ENCODE measurements around the gene FN3K.

The FN3K gene

DNA sequence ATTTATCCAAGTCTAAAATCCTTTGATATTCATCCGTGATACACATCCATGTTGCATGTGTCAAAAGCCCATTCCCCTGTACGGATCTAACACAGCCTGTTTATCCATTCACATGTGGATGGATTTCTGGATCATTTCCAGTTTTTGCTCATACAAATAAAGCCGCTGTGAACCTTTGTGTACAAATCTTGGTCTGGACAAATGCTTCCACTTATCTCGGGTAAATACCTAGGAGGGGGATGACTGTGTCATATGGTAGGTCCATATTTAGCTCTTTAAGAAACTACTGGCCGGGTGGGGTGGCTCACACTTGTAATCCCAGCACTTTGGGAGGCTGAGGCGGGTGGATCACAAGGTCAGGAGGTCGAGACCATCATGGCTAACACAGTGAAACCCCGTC lies 10.1 kb downstream of the FN3K start:
- ChIA-PET CTCF (no interaction called here), POLR2A (no interaction called here)
- Histone ChIP-seq H3K4me1 (ENCODE audit: control insufficient read depth, insufficient read depth, low read length) (no peaks in the 10 kb centered on the region), H3K27ac (ENCODE audit: extremely low read depth, low read depth, low read length) (no peak overlapping the region), H3K9me3 (ENCODE audit: control insufficient read depth, insufficient read depth, low read depth, low read length) (no peaks in the 10 kb centered on the region), H3K4me3 (ENCODE audit: low read depth, low read length) (no peak overlapping the region), H3K36me3 (ENCODE audit: control insufficient read depth in 2 of 2, insufficient read depth in 1 of 2, low read length in 2 of 2) (peaks cover 4 to 32% of the 10 kb centered on the region in 2 experiments)
- TF ChIP-seq ZNF10 (tag by site-specific recombination; IDR thresholded peaks at IDR 0.05) (no peak), EGR2 (tag by site-specific recombination; IDR thresholded peaks at IDR 0.05; ENCODE audit: low read depth) (no peak), ZNF391 (tag by site-specific recombination; IDR thresholded peaks at IDR 0.05; ENCODE audit: borderline replicate concordance, low read depth) (no peak), ZNF214 (tag by site-specific recombination; IDR thresholded peaks at IDR 0.05; ENCODE audit: borderline replicate concordance) (no peak), ZNF548 (tag by site-specific recombination; IDR thresholded peaks at IDR 0.05) (no peak), ZNF366 (tag by site-specific recombination; conservative IDR thresholded peaks at IDR 0.05) (no peak)
- TF ChIP-seq, protein P1, sequence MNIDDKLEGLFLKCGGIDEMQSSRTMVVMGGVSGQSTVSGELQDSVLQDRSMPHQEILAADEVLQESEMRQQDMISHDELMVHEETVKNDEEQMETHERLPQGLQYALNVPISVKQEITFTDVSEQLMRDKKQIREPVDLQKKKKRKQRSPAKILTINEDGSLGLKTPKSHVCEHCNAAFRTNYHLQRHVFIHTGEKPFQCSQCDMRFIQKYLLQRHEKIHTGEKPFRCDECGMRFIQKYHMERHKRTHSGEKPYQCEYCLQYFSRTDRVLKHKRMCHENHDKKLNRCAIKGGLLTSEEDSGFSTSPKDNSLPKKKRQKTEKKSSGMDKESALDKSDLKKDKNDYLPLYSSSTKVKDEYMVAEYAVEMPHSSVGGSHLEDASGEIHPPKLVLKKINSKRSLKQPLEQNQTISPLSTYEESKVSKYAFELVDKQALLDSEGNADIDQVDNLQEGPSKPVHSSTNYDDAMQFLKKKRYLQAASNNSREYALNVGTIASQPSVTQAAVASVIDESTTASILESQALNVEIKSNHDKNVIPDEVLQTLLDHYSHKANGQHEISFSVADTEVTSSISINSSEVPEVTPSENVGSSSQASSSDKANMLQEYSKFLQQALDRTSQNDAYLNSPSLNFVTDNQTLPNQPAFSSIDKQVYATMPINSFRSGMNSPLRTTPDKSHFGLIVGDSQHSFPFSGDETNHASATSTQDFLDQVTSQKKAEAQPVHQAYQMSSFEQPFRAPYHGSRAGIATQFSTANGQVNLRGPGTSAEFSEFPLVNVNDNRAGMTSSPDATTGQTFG (tag by site-specific recombination; IDR thresholded peaks at IDR 0.05; ENCODE audit: borderline replicate concordance): no peak
- TF ChIP-seq, protein P2, sequence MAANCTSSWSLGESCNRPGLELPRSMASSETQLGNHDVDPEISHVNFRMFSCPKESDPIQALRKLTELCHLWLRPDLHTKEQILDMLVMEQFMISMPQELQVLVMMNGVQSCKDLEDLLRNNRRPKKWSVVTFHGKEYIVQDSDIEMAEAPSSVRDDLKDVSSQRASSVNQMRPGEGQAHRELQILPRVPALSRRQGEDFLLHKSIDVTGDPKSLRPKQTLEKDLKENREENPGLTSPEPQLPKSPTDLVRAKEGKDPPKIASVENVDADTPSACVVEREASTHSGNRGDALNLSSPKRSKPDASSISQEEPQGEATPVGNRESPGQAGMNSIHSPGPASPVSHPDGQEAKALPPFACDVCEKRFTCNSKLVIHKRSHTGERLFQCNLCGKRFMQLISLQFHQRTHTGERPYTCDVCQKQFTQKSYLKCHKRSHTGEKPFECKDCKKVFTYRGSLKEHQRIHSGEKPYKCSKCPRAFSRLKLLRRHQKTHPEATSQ (tag by site-specific recombination; IDR thresholded peaks at IDR 0.05): no peak

DNA sequence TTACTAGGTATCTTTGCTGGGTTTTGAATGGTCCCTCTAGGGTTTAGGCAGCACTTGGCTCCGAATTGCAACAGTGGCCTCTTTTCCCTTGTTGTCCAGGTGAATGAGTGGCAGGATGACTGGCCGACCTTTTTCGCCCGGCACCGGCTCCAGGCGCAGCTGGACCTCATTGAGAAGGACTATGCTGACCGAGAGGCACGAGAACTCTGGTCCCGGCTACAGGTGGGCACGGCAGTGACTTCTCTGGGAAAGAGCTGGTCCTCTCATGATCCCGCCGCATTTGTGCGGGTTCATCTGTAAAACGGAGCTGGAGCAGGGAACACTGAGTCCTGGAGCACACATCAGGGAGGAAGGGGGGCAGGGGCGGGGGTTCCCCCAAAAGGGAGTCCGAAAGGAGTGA lies 13.3 kb downstream of the FN3K start:
- CTCF ChIA-PET: interaction anchor here (0.7 kb wide), 1 partner anchor 106 kb away, joined by 3 read pairs; no protein-coding TSS in a partner anchor
- POLR2A ChIA-PET: interaction anchor here (0.6 to 1.5 kb wide), 2 partner anchors 17 to 32 kb away, joined by 3 to 4 read pairs; partner anchors contain the start of gene FN3KRP

DNA sequence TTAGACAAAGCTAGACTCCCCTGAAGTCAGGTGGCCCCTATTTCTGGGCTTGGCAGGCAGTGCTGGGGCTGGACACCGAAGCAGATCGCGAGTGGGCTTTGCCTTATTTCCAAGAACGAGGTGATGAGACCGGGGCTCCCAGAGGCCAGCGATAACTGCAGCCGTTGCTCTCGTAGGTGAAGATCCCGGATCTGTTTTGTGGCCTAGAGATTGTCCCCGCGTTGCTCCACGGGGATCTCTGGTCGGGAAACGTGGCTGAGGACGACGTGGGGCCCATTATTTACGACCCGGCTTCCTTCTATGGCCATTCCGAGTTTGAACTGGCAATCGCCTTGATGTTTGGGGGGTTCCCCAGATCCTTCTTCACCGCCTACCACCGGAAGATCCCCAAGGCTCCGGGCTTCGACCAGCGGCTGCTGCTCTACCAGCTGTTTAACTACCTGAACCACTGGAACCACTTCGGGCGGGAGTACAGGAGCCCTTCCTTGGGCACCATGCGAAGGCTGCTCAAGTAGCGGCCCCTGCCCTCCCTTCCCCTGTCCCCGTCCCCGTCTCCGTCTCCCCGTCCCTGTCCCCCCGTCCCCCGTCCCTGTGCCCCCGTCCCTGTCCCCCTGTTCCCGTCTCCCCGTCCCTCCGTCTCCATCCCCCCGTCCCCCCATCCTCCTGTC lies 15.0 kb downstream of the FN3K start:
- ChIA-PET POLR2A (interaction anchor here (0.6 kb wide), 1 partner anchor 136 kb away, joined by 4 read pairs; no protein-coding TSS in a partner anchor), CTCF (no interaction called here)
- TF ChIP-seq SETDB1 (IDR thresholded peaks at IDR 0.05; ENCODE audit: insufficient read length, low read length): peak; percentile 88
- no peak for TF ChIP-seq ZNF777 (tag by site-specific recombination; IDR thresholded peaks at IDR 0.05; ENCODE audit: borderline replicate concordance)
- TF ChIP-seq MZF1 (tag by site-specific recombination; IDR thresholded peaks at IDR 0.05; ENCODE audit: borderline replicate concordance): 0 out of 2 replicates have a peak, but pooled peaks have one; percentile 32
- TF ChIP-seq ZBTB8A (tag by site-specific recombination; IDR thresholded peaks at IDR 0.05): no peak
- TF ChIP-seq, protein P3, sequence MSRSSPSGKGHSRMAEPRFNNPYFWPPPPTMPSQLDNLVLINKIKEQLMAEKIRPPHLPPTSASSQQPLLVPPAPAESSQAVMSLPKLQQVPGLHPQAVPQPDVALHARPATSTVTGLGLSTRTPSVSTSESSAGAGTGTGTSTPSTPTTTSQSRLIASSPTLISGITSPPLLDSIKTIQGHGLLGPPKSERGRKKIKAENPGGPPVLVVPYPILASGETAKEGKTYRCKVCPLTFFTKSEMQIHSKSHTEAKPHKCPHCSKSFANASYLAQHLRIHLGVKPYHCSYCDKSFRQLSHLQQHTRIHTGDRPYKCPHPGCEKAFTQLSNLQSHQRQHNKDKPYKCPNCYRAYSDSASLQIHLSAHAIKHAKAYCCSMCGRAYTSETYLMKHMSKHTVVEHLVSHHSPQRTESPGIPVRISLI (tag by site-specific recombination; IDR thresholded peaks at IDR 0.05): no peak
- Histone ChIP-seq H3K9me3 (ENCODE audit: control insufficient read depth, insufficient read depth, low read depth, low read length) (no peaks in the 10 kb centered on the region), H3K4me1 (ENCODE audit: control insufficient read depth, insufficient read depth, low read length) (peaks cover 6% of the 10 kb centered on the region), H3K36me3 (ENCODE audit: control insufficient read depth in 2 of 2, insufficient read depth in 1 of 2, low read length in 2 of 2) (peaks cover 0 to 4% of the 10 kb centered on the region in 2 experiments), H3K27ac (ENCODE audit: extremely low read depth, low read depth, low read length) (no peak overlapping the region), H3K4me3 (ENCODE audit: low read depth, low read length) (no peak overlapping the region)

More for the DNA sequence above, 13.3 kb downstream of the FN3K start:
- Histone ChIP-seq H3K4me3 (ENCODE audit: low read depth, low read length) (no peak overlapping the region), H3K27ac (ENCODE audit: extremely low read depth, low read depth, low read length) (no peak overlapping the region), H3K9me3 (ENCODE audit: control insufficient read depth, insufficient read depth, low read depth, low read length) (no peaks in the 10 kb centered on the region), H3K36me3 (ENCODE audit: control insufficient read depth in 2 of 2, insufficient read depth in 1 of 2, low read length in 2 of 2) (peaks cover 0 to 4% of the 10 kb centered on the region in 2 experiments), H3K4me1 (ENCODE audit: control insufficient read depth, insufficient read depth, low read length) (no peaks in the 10 kb centered on the region)
- TF ChIP-seq ZNF211 (tag by site-specific recombination; IDR thresholded peaks at IDR 0.05; ENCODE audit: low read depth) (no peak), ZNF140 (tag by site-specific recombination; IDR thresholded peaks at IDR 0.05) (no peak), FEZF1 (tag by site-specific recombination; IDR thresholded peaks at IDR 0.05) (no peak), ZNF501 (tag by site-specific recombination; IDR thresholded peaks at IDR 0.05) (no peak), ZEB2 (tag by site-specific recombination; IDR thresholded peaks at IDR 0.05) (no peak)

Measured in HEK293 (cell line).